Neuronal stem cell (in vitro differentiated cells): ENCODE measurements around the gene IGDCC3.
A peak's percentile ranks its signal among the peaks of the same experiment; 100 is the strongest.

ENCODE experiments used
- DNase-seq: peaks from one replicate; pipeline ENCODE4 v3.0.0-alpha.2; 2013; ENCODE audit warnings: low spot score
- H2AFZ ChIP-seq: one replicate; pipeline ENCODE4 v1.6.1; 2013; ENCODE audit warnings: mild to moderate bottlenecking, low read length, inconsistent platforms
- H2AK5ac ChIP-seq: 2 replicates; pipeline ENCODE4 v1.6.1; 2013; ENCODE audit warnings: low read depth, mild to moderate bottlenecking, inconsistent platforms, low read length, moderate library complexity, mixed read lengths
- H2BK120ac ChIP-seq: 2 replicates; pipeline ENCODE4 v1.6.1; 2013; ENCODE audit warnings: low read depth, mild to moderate bottlenecking, inconsistent platforms, low read length, moderate library complexity, mixed read lengths
- H2BK12ac ChIP-seq: one replicate; pipeline ENCODE4 v1.6.1; 2013; ENCODE audit warnings: low read length, inconsistent platforms
- H2BK15ac ChIP-seq: 2 replicates; pipeline ENCODE4 v1.6.1; 2013; ENCODE audit warnings: mild to moderate bottlenecking, low read length, inconsistent platforms, mixed read lengths
- H2BK5ac ChIP-seq: one replicate; pipeline ENCODE4 v1.6.1; 2013; ENCODE audit warnings: inconsistent platforms, mild to moderate bottlenecking, low read length, moderate library complexity
- H3K14ac ChIP-seq: one replicate; pipeline ENCODE4 v1.6.1; 2013; ENCODE audit warnings: low read length, inconsistent platforms
- H3K18ac ChIP-seq: 2 replicates; pipeline ENCODE4 v1.6.1; 2013; ENCODE audit warnings: low read length, inconsistent platforms
- H3K23ac ChIP-seq: 2 replicates; pipeline ENCODE4 v1.6.1; 2013; ENCODE audit warnings: low read depth, mild to moderate bottlenecking, mixed read lengths, low read length, inconsistent platforms; ENCODE audit not compliant: poor library complexity
- H3K27ac ChIP-seq: replicated peaks from 3 replicates; pipeline ENCODE4 v1.5.1; 2013; ENCODE audit warnings: low read length, inconsistent platforms
- H3K27me3 ChIP-seq, 3 experiments: 2 replicates each; pipeline ENCODE4 v1.6.1; 2013; ENCODE audit warnings: low read length in 3 of 3, mild to moderate bottlenecking in 2 of 3, inconsistent platforms in 1 of 3, low read depth in 1 of 3, mixed read lengths in 1 of 3, moderate library complexity in 1 of 3; ENCODE audit not compliant: control insufficient read depth in 3 of 3, insufficient read depth in 3 of 3
- H3K36me3 ChIP-seq, 2 donors: replicated peaks in 1 of 2; 2 replicates each; pipeline ENCODE4 v1.6.1; 2013; ENCODE audit warnings: low read length in 2 of 2; ENCODE audit not compliant: control insufficient read depth in 2 of 2, insufficient read depth in 2 of 2
- H3K4ac ChIP-seq: 2 replicates; pipeline ENCODE4 v1.6.1; 2013; ENCODE audit warnings: inconsistent platforms, mild to moderate bottlenecking, low read length, moderate library complexity
- H3K4me1 ChIP-seq, 2 donors: 1 replicate in 1 of 2; 2 replicates in 1 of 2; pipeline ENCODE4 v1.6.1; 2013; ENCODE audit warnings: low read length in 2 of 2, low read depth in 1 of 2; ENCODE audit not compliant: control insufficient read depth in 2 of 2, insufficient read depth in 1 of 2
- H3K4me2 ChIP-seq: one replicate; pipeline ENCODE4 v1.6.1; 2013; ENCODE audit warnings: mild to moderate bottlenecking, low read length, inconsistent platforms; ENCODE audit not compliant: insufficient read depth, poor library complexity, severe bottlenecking
- H3K4me3 ChIP-seq, 2 donors: 2 replicates each; pipeline ENCODE4 v1.5.1; 2013; ENCODE audit warnings: low read length in 2 of 2, mild to moderate bottlenecking in 2 of 2, inconsistent platforms in 1 of 2, moderate library complexity in 1 of 2
- H3K79me1 ChIP-seq: one replicate; pipeline ENCODE4 v1.6.1; 2013; ENCODE audit warnings: low read depth, mild to moderate bottlenecking, inconsistent platforms, low read length, moderate library complexity
- H3K9ac ChIP-seq: one replicate; pipeline ENCODE4 v1.6.1; 2013; ENCODE audit warnings: mild to moderate bottlenecking, low read depth, low read length, inconsistent platforms; ENCODE audit not compliant: poor library complexity
- H3K9me3 ChIP-seq, 2 donors: replicated peaks in 1 of 2; 2 replicates each; pipeline versions ENCODE3 to v1.6.1; 2013; ENCODE audit warnings: low read length in 2 of 2, mild to moderate bottlenecking in 2 of 2, inconsistent platforms in 1 of 2, low read depth in 1 of 2, mixed read lengths in 1 of 2, moderate library complexity in 1 of 2; ENCODE audit not compliant: control insufficient read depth in 2 of 2, insufficient read depth in 1 of 2
- H4K8ac ChIP-seq: one replicate; pipeline ENCODE4 v1.6.1; 2013; ENCODE audit warnings: low read depth, mild to moderate bottlenecking, inconsistent platforms, low read length, moderate library complexity
- H4K91ac ChIP-seq: one replicate; pipeline ENCODE4 v1.6.1; 2013; ENCODE audit warnings: low read length, low read depth, mild to moderate bottlenecking, inconsistent platforms; ENCODE audit not compliant: poor library complexity
- WGBS, 2 donors: extraction: QIAGEN DNeasy Blood & Tissue Kit; methylation state at CpG; one replicate each; pipeline ENCODE4 v1.1.7; 2013; ENCODE audit warnings: missing lambda C conversion rate in 2 of 2, mixed read lengths in 1 of 2; ENCODE audit not compliant: insufficient read length in 2 of 2, insufficient replicate concordance in 1 of 2; ENCODE audit errors: extremely low coverage in 2 of 2; 5-methylcytosine and 5-hydroxymethylcytosine counted together

The IGDCC3 gene

GRCh38 chr15:65323071-65323511 is 54.7 kb downstream of the IGDCC3 start:
- Histone ChIP-seq H3K4me3 (no peak overlapping the region), H3K4me2 (no peak overlapping the region), H3K23ac (peak overlapping the region; percentile 68), H4K8ac (no peak overlapping the region), H3K27ac (peak overlapping the region; percentile 42), H4K91ac (no peak overlapping the region), H2AFZ (no peak overlapping the region), H3K14ac (no peak overlapping the region), H3K9me3 (no peaks in the 10 kb centered on the region), H2AK5ac (no peak overlapping the region), H3K9ac (no peak overlapping the region), H3K36me3 (peaks cover 0 to 12% of the 10 kb centered on the region in 2 donors), H2BK120ac (no peak overlapping the region), H3K4me1 (peaks cover 4 to 14% of the 10 kb centered on the region in 2 donors), H2BK5ac (no peak overlapping the region), H3K18ac (peak overlapping the region; percentile 90), H2BK12ac (peak overlapping the region; percentile 75), H2BK15ac (no peak overlapping the region), H3K79me1 (no peaks in the 10 kb centered on the region), H3K27me3 (no peaks in the 10 kb centered on the region), H3K4ac (no peak overlapping the region)
- DNase-seq: no peak
- WGBS, 2 donors: no CpG with 5 or more reads among the region's 9 CpGs

DNA sequence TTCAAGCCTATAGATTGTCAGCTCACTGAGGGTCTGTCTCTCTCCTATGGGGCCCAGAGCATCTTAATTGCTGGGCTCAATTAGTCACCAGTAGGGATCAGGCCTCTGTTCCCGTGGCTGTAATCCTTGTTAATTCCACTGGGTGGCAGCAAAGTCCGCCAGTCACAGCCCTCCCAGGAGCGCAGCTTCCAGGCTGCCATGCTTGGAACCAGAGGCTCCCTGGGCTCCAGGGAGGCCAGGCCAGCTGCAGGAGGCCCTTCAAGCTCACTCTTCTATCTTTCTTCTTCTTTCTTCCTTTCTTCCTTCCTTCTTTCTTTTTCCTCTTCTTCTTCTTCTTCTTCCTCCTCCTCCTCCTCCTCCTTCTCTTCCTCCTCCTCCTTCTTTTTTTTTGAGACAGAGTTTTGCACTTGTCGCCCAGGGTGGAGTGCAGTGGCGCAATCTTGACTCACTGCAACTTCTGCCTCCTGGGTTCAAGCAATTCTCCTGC is 58.9 kb downstream of the IGDCC3 start:
- Histone ChIP-seq H3K9ac (no peak overlapping the region), H3K79me1 (no peaks in the 10 kb centered on the region), H3K4me1 (peaks cover 4 to 7% of the 10 kb centered on the region in 2 donors), H4K91ac (no peak overlapping the region), H3K9me3 (no peaks in the 10 kb centered on the region), H3K14ac (no peak overlapping the region), H3K4me3 (no peak overlapping the region), H2BK15ac (no peak overlapping the region), H2AK5ac (no peak overlapping the region), H2BK120ac (no peak overlapping the region), H2BK12ac (no peak overlapping the region), H3K4me2 (no peak overlapping the region), H4K8ac (no peak overlapping the region), H3K23ac (no peak overlapping the region), H3K27me3 (no peaks in the 10 kb centered on the region), H2BK5ac (no peak overlapping the region), H3K27ac (no peak overlapping the region), H3K18ac (no peak overlapping the region), H3K4ac (no peak overlapping the region), H2AFZ (peak overlapping the region; percentile 48), H3K36me3 (no peaks in the 10 kb centered on the region)
- WGBS, 2 donors: no CpG with 5 or more reads among the region's 5 CpGs
- peak; percentile 84 for DNase-seq

DNA sequence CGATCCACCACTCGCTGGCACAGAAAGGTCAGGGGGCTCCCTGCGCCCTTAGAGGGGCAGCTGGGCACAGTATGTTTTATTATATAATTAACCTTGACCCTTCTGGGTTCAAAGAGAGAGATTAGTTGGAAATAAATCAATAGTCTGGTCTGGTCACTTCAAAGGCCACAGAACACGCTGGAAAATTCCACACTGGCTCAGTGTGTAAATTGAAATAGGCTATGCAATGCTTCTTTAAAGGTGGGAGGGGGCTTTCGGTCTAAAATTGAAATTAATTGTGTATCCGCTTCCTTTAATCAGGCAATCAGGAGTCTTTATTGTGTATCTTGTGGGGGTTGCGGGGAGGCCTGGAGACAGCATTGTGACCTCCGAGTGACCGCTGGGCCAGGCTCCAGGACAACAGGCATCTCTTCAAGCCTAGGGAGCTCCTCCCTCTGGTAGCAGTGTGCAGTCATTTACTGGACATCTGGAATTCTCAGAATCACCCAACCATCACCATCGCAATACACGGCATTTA is 65.3 kb downstream of the IGDCC3 start:
- H3K18ac ChIP-seq: no peak overlapping the region
- H3K36me3 ChIP-seq: no peaks in the 10 kb centered on the region
- H3K4ac ChIP-seq: no peak overlapping the region
- peak overlapping the region; percentile 72 for H2AFZ ChIP-seq
- H2BK5ac ChIP-seq: no peak overlapping the region
- no peak overlapping the region for H3K9ac ChIP-seq
- no peaks in the 10 kb centered on the region for H3K79me1 ChIP-seq
- H2BK12ac ChIP-seq: no peak overlapping the region
- no peak overlapping the region for H3K4me3 ChIP-seq
- H3K9me3 ChIP-seq: no peaks in the 10 kb centered on the region
- H2BK120ac ChIP-seq: no peak overlapping the region
- no peak for DNase-seq
- no peak overlapping the region for H3K23ac ChIP-seq
- no peak overlapping the region for H2AK5ac ChIP-seq
- no peak overlapping the region for H2BK15ac ChIP-seq
- H4K8ac ChIP-seq: no peak overlapping the region
- peaks cover 16 to 18% of the 10 kb centered on the region in 2 donors for H3K4me1 ChIP-seq
- H3K14ac ChIP-seq: no peak overlapping the region
- WGBS, 2 donors: no CpG with 5 or more reads among the region's 11 CpGs
- H3K27me3 ChIP-seq: no peaks in the 10 kb centered on the region
- no peak overlapping the region for H4K91ac ChIP-seq
- no peak overlapping the region for H3K27ac ChIP-seq
- H3K4me2 ChIP-seq: no peak overlapping the region

DNA sequence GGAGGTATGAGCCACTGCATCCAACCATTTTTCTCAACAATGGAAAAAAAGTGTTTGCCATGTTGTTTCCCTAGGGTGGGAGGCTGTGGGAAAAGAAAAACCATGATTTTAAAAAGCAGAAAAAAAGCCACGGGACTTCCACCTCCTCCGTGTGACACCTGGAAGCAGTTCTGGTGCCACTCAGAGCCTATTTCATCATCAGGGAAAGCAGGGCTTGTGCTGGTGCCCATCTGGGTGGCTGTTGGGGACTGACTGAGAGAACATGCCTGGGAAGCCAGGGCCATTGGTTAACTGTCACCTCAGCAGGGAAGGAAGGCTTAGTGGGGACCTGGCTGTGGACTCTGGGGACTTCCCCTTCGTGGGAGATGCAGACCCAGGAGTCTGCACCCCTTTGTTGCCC is 66.0 kb downstream of the IGDCC3 start:
- Histone ChIP-seq H2BK5ac (no peak overlapping the region), H2AFZ (peak overlapping the region; percentile 72), H3K14ac (no peak overlapping the region), H4K91ac (no peak overlapping the region), H2AK5ac (no peak overlapping the region), H2BK120ac (no peak overlapping the region), H2BK12ac (no peak overlapping the region), H2BK15ac (no peak overlapping the region), H3K27ac (no peak overlapping the region), H3K4me1 (peaks cover 16 to 18% of the 10 kb centered on the region in 2 donors), H4K8ac (no peak overlapping the region), H3K23ac (no peak overlapping the region), H3K27me3 (no peaks in the 10 kb centered on the region), H3K4ac (no peak overlapping the region), H3K9me3 (no peaks in the 10 kb centered on the region), H3K36me3 (no peaks in the 10 kb centered on the region), H3K79me1 (no peaks in the 10 kb centered on the region), H3K4me3 (no peak overlapping the region), H3K18ac (peak overlapping the region; percentile 40), H3K4me2 (no peak overlapping the region), H3K9ac (no peak overlapping the region)
- WGBS, 2 donors: no CpG with 5 or more reads among the region's 3 CpGs
- DNase-seq: no peak
